ENCODE data around the gene CREM. TPM values are rescaled to one million over a fixed set of nuclear protein-coding genes. Genes with fewer than 3 reads are reported as not detected.

The CREM gene
- total RNA-seq, 1 experiment from 2014 or later, result 20.0 TPM

DNA sequence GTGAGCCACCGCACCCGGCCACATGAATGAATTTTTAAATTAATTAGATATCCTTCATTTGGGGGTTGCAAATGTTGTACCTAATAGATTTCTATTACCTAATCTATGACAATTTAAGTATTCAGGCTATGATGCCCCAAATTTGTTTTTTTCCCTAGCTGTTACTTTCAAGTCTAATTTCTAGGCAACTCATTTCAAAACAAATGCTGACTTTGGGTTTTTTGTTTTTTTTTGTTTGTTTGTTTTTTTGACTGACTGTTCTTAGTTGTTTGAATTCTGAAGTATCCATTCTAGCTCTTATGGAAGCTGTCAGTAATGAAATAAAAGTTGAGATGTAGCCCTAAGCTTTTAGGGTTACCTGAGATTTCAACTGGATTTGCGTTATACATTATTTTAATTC, 62.3 kb downstream of the CREM start:
- Histone ChIP-seq H4K5ac (ENCODE audit: insufficient read length, low read depth, low read length) (no peak overlapping the region), H3K18ac (ENCODE audit: insufficient read length, low read depth, low read length) (no peak overlapping the region), H3T11ph (ENCODE audit: low read length) (no peak overlapping the region), H3K14ac (ENCODE audit: insufficient read depth, low read length) (no peak overlapping the region), H2BK5ac (ENCODE audit: insufficient read length, low read length) (no peak overlapping the region), H3K56ac (ENCODE audit: insufficient read length, low read depth, low read length) (no peak overlapping the region), H4K91ac (ENCODE audit: insufficient read length, low read depth, low read length) (no peak overlapping the region), H3K79me2 (ENCODE audit: insufficient read depth, low read length) (no peaks in the 10 kb centered on the region), H3K4me1 (ENCODE audit: insufficient read depth, low read length) (no peaks in the 10 kb centered on the region), H4K8ac (replicated peaks; ENCODE audit: insufficient read length, low read depth, low read length) (no peak overlapping the region), H4K20me1 (ENCODE audit: control insufficient read depth, insufficient read depth, insufficient read length) (no peaks in the 10 kb centered on the region), H2BK20ac (ENCODE audit: low read depth, low read length, poor library complexity, severe bottlenecking) (no peak overlapping the region), H2BK12ac (ENCODE audit: insufficient read length, low read depth, low read length) (no peak overlapping the region), H2AK5ac (ENCODE audit: insufficient read length, low read length) (no peak overlapping the region), H3K23ac (ENCODE audit: insufficient read length, low read depth, low read length) (no peak overlapping the region), H3K27ac (ENCODE audit: insufficient read length, low read depth, low read length) (no peak overlapping the region), H2BK120ac (ENCODE audit: low read depth, low read length, poor library complexity, severe bottlenecking) (no peak overlapping the region), H3K27me3 (ENCODE audit: insufficient read depth, low read length) (no peaks in the 10 kb centered on the region), H3K4ac (ENCODE audit: low read depth, low read length) (no peak overlapping the region), H3K23me2 (ENCODE audit: insufficient read length, low read depth, low read length, poor library complexity, severe bottlenecking) (no peaks in the 10 kb centered on the region), H2AFZ (ENCODE audit: low read length) (no peak overlapping the region), H3K4me2 (ENCODE audit: insufficient read depth, insufficient read length, low read length) (no peak overlapping the region), H3K9ac (ENCODE audit: extremely low read depth, insufficient read length, low read length) (no peak overlapping the region), H3K79me1 (ENCODE audit: insufficient read depth, low read depth, low read length, poor library complexity, severe bottlenecking) (no peaks in the 10 kb centered on the region), H2BK15ac (ENCODE audit: low read depth, low read length) (no peak overlapping the region), H3K9me3 (ENCODE audit: control insufficient read depth, low read depth, low read length) (peaks cover 4% of the 10 kb centered on the region)
- no CpG with 5 or more reads among the region's 3 CpGs for WGBS (ENCODE audit: extremely low coverage, insufficient read length, low lambda C conversion rate)
- TF ChIP-seq, protein P1, sequence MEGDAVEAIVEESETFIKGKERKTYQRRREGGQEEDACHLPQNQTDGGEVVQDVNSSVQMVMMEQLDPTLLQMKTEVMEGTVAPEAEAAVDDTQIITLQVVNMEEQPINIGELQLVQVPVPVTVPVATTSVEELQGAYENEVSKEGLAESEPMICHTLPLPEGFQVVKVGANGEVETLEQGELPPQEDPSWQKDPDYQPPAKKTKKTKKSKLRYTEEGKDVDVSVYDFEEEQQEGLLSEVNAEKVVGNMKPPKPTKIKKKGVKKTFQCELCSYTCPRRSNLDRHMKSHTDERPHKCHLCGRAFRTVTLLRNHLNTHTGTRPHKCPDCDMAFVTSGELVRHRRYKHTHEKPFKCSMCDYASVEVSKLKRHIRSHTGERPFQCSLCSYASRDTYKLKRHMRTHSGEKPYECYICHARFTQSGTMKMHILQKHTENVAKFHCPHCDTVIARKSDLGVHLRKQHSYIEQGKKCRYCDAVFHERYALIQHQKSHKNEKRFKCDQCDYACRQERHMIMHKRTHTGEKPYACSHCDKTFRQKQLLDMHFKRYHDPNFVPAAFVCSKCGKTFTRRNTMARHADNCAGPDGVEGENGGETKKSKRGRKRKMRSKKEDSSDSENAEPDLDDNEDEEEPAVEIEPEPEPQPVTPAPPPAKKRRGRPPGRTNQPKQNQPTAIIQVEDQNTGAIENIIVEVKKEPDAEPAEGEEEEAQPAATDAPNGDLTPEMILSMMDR (conservative IDR thresholded peaks at IDR 0.05), result no peak
- no peak for DNase-seq
- H3K9me3 Mint-ChIP-seq, result peaks cover 3% of the 10 kb centered on the region in 2 experiments; a peak in 3 of 5 replicates
- H3K27ac Mint-ChIP-seq, result no peak overlapping the region
- H3K4me3 Mint-ChIP-seq, result no peak overlapping the region
- peaks cover 10 to 27% (median 10%) of the 10 kb centered on the region in 3 experiments for H3K36me3 Mint-ChIP-seq (ENCODE audit: insufficient read depth in 1 of 3, low read depth in 3 of 3)
- H3K27me3 Mint-ChIP-seq (ENCODE audit: low read depth), result no peaks in the 10 kb centered on the region
- peaks cover 3% of the 10 kb centered on the region in 2 experiments; a peak in 2 of 4 replicates for H3K4me1 Mint-ChIP-seq
